ENCODE data around the gene TMPRSS4.

The TMPRSS4 gene, protein sequence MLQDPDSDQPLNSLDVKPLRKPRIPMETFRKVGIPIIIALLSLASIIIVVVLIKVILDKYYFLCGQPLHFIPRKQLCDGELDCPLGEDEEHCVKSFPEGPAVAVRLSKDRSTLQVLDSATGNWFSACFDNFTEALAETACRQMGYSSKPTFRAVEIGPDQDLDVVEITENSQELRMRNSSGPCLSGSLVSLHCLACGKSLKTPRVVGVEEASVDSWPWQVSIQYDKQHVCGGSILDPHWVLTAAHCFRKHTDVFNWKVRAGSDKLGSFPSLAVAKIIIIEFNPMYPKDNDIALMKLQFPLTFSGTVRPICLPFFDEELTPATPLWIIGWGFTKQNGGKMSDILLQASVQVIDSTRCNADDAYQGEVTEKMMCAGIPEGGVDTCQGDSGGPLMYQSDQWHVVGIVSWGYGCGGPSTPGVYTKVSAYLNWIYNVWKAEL

GRCh38 chr11:118076754-118077281 lies at the start of gene TMPRSS4:
TSS of gene TMPRSS4 (plus strand) at chr11:118077078. CDS start at chr11:118077303, 225 bp downstream.
- DNase-seq, result no peak
- Histone ChIP-seq H3K27ac (no peak within 1 kb of the TSS), H3K36me3 (no peaks in the 10 kb centered on the region), H3K9me3 (ENCODE audit: severe bottlenecking) (no peaks in the 10 kb centered on the region), H3K27me3 (ENCODE audit: insufficient read depth, low read depth, severe bottlenecking) (no peaks in the 10 kb centered on the region), H3K4me3 (ENCODE audit: low read depth, low read length) (no peak within 1 kb of the TSS)
- TF ChIP-seq, protein P1, sequence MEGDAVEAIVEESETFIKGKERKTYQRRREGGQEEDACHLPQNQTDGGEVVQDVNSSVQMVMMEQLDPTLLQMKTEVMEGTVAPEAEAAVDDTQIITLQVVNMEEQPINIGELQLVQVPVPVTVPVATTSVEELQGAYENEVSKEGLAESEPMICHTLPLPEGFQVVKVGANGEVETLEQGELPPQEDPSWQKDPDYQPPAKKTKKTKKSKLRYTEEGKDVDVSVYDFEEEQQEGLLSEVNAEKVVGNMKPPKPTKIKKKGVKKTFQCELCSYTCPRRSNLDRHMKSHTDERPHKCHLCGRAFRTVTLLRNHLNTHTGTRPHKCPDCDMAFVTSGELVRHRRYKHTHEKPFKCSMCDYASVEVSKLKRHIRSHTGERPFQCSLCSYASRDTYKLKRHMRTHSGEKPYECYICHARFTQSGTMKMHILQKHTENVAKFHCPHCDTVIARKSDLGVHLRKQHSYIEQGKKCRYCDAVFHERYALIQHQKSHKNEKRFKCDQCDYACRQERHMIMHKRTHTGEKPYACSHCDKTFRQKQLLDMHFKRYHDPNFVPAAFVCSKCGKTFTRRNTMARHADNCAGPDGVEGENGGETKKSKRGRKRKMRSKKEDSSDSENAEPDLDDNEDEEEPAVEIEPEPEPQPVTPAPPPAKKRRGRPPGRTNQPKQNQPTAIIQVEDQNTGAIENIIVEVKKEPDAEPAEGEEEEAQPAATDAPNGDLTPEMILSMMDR (IDR thresholded peaks at IDR 0.05; ENCODE audit: low read depth, low read length), result no peak

DNA sequence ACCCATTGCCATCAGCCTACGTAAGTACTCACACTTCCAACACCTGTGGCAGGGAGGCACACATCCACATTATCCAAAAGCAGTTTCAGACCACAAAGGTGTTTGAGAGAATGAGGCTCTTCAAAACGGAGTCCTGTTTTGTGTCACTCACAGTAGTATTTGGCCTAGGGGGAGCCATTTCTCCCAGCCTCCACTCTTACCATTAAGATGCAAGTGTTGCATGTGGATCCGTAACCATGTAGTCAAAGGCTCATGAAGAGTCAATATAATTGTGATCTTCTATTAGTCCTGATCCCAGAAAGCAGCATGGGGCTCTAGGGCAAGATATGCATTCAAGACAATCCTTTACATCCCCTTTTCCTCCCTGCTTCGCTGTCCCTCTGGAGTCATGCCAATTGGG lies 49.2 kb upstream of the TMPRSS4 start:
- TF ChIP-seq, protein P1 (IDR thresholded peaks at IDR 0.05; ENCODE audit: low read depth, low read length), result 0 out of 2 replicates have a peak, but pooled peaks have one; percentile 4
- no peak overlapping the region for H3K27ac ChIP-seq
- no peaks in the 10 kb centered on the region for H3K36me3 ChIP-seq
- H3K9me3 ChIP-seq (ENCODE audit: severe bottlenecking), result no peaks in the 10 kb centered on the region
- no peak overlapping the region for H3K4me3 ChIP-seq (ENCODE audit: low read depth, low read length)
- H3K27me3 ChIP-seq (ENCODE audit: insufficient read depth, low read depth, severe bottlenecking), result no peaks in the 10 kb centered on the region
- DNase-seq, result no peak

GRCh38 chr11:118028626-118029025 lies 48.3 kb upstream of the TMPRSS4 start:
- no peaks in the 10 kb centered on the region for H3K36me3 ChIP-seq
- H3K4me3 ChIP-seq (ENCODE audit: low read depth, low read length), result no peak overlapping the region
- TF ChIP-seq, protein P1 (IDR thresholded peaks at IDR 0.05; ENCODE audit: low read depth, low read length), result no peak
- H3K9me3 ChIP-seq (ENCODE audit: severe bottlenecking), result no peaks in the 10 kb centered on the region
- H3K27ac ChIP-seq, result no peak overlapping the region
- DNase-seq, result no peak
- no peaks in the 10 kb centered on the region for H3K27me3 ChIP-seq (ENCODE audit: insufficient read depth, low read depth, severe bottlenecking)

DNA sequence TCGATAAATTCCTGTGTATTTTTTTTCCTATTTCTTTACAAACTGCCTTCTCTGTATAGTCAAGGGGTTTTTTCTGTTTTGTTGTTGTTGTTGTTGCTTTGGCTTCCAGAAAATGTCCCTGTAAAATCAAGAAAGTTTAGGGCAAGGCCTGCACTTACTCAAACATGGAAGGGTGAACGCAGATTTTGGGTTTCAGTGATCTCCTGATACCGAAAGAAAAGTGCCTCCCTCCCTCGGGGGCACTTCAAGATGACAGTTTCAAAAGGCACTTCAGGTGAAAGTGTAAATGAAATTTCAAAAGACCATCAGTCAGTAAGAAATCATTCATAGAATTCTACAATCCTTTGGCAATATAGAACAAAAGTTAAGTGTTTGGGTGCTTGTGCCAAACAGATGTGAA lies 43.4 kb upstream of the TMPRSS4 start:
- Histone ChIP-seq H3K36me3 (no peaks in the 10 kb centered on the region), H3K27me3 (ENCODE audit: insufficient read depth, low read depth, severe bottlenecking) (no peaks in the 10 kb centered on the region), H3K9me3 (ENCODE audit: severe bottlenecking) (no peaks in the 10 kb centered on the region), H3K4me3 (ENCODE audit: low read depth, low read length) (no peak overlapping the region), H3K27ac (no peak overlapping the region)
- TF ChIP-seq, protein P1 (IDR thresholded peaks at IDR 0.05; ENCODE audit: low read depth, low read length), result no peak
- no peak for DNase-seq

- no peaks in the 10 kb centered on the region for H3K27me3 ChIP-seq (ENCODE audit: insufficient read depth, low read depth, severe bottlenecking)
- H3K9me3 ChIP-seq (ENCODE audit: severe bottlenecking), result no peaks in the 10 kb centered on the region
- no peaks in the 10 kb centered on the region for H3K36me3 ChIP-seq
- H3K4me3 ChIP-seq (ENCODE audit: low read depth, low read length), result no peak overlapping the region
- H3K27ac ChIP-seq, result no peak overlapping the region
- TF ChIP-seq, protein P1 (IDR thresholded peaks at IDR 0.05; ENCODE audit: low read depth, low read length), result no peak
- no peak for DNase-seq
Observed at GRCh38 chr11:118042141-118042540, 34.7 kb upstream of the TMPRSS4 start.

All from WERI-Rb-1 (cell line).